ENCODE measurements around the gene PDE4D. TPM values are rescaled to one million over a fixed set of nuclear protein-coding genes. Genes with fewer than 3 reads are reported as not detected.

PDE4D gene
- total and polyA plus RNA-seq, 3 donors from 2014 or later, result 7.8 to 13.9 (median 8.7) TPM

GRCh38 chr5:59449905-59450644, 443.5 kb downstream of the PDE4D start:
- DNase-seq, result no peak
- Histone ChIP-seq H3K27ac (no peak overlapping the region), H3K9me3 (no peaks in the 10 kb centered on the region), H3K27me3 (no peaks in the 10 kb centered on the region), H3K4me3 (no peak overlapping the region), H3K36me3 (ENCODE audit: low read depth, missing control alignments) (no peaks in the 10 kb centered on the region), H3K4me1 (no peaks in the 10 kb centered on the region)
- intact Hi-C loops (cut with DNase I; ENCODE audit: low total_unique reads), result no loop called here
- 87 to 91% methylated on average over 3 of the region's 3 CpGs for WGBS, 2 donors
- TF ChIP-seq CTCF (IDR thresholded peaks at IDR 0.05), result no peak

- H3K36me3 ChIP-seq (ENCODE audit: low read depth, missing control alignments), result no peaks in the 10 kb centered on the region
- H3K27ac ChIP-seq, result no peak overlapping the region
- TF ChIP-seq CTCF (IDR thresholded peaks at IDR 0.05) (no peak), POLR2A (IDR thresholded peaks at IDR 0.05) (no peak)
- no peak for DNase-seq
- no peak overlapping the region for H3K4me3 ChIP-seq
- no peaks in the 10 kb centered on the region for H3K4me1 ChIP-seq
- intact Hi-C loops (cut with DNase I; ENCODE audit: low total_unique reads), result no loop called here
- no peaks in the 10 kb centered on the region for H3K27me3 ChIP-seq
- 83 to 93% methylated on average over 2 of the region's 2 CpGs for WGBS, 2 donors
- H3K9me3 ChIP-seq, result no peaks in the 10 kb centered on the region
Observed at GRCh38 chr5:59446356-59446755, 447.2 kb downstream of the PDE4D start.

- no peaks in the 10 kb centered on the region for H3K36me3 ChIP-seq (ENCODE audit: low read depth, missing control alignments)
- no peak overlapping the region for H3K27ac ChIP-seq
- TF ChIP-seq CTCF (IDR thresholded peaks at IDR 0.05) (no peak), POLR2A (IDR thresholded peaks at IDR 0.05) (no peak)
- H3K4me3 ChIP-seq, result no peak overlapping the region
- H3K4me1 ChIP-seq, result no peaks in the 10 kb centered on the region
- H3K27me3 ChIP-seq, result no peaks in the 10 kb centered on the region
- DNase-seq, result no peak
- 93 to 98% methylated on average over 1 of the region's 1 CpG for WGBS, 2 donors
- intact Hi-C loops (cut with DNase I; ENCODE audit: low total_unique reads), result no loop called here
- no peaks in the 10 kb centered on the region for H3K9me3 ChIP-seq
Observed at GRCh38 chr5:59445741-59446140, 447.8 kb downstream of the PDE4D start.

GRCh38 chr5:59439303-59439702, 454.2 kb downstream of the PDE4D start:
- Histone ChIP-seq H3K27ac (no peak overlapping the region), H3K27me3 (no peaks in the 10 kb centered on the region), H3K36me3 (ENCODE audit: low read depth, missing control alignments) (no peaks in the 10 kb centered on the region), H3K4me3 (no peak overlapping the region), H3K4me1 (no peaks in the 10 kb centered on the region), H3K9me3 (no peaks in the 10 kb centered on the region)
- intact Hi-C loops (cut with DNase I; ENCODE audit: low total_unique reads), result no loop called here
- DNase-seq, result no peak
- 91 to 92% methylated on average over 3 of the region's 3 CpGs for WGBS, 2 donors
- TF ChIP-seq CTCF (IDR thresholded peaks at IDR 0.05) (no peak), POLR2A (IDR thresholded peaks at IDR 0.05) (no peak)

- Histone ChIP-seq H3K27ac (no peak overlapping the region), H3K9me3 (no peaks in the 10 kb centered on the region), H3K27me3 (no peaks in the 10 kb centered on the region), H3K36me3 (ENCODE audit: low read depth, missing control alignments) (no peaks in the 10 kb centered on the region), H3K4me1 (no peaks in the 10 kb centered on the region), H3K4me3 (no peak overlapping the region)
- no peak for DNase-seq
- intact Hi-C loops (cut with DNase I; ENCODE audit: low total_unique reads), result no loop called here
- WGBS, 2 donors, result 55 to 59% methylated on average over 2 of the region's 2 CpGs
- TF ChIP-seq CTCF (IDR thresholded peaks at IDR 0.05) (no peak), POLR2A (IDR thresholded peaks at IDR 0.05) (no peak)
Observed at GRCh38 chr5:59437176-59437575, 456.4 kb downstream of the PDE4D start.
